GM19372 (cell line): ENCODE measurements around the gene BRI3BP.
"Not testable (repeated sequence)": the region's sequence is repeated elsewhere in the genome, so short reads cannot be mapped to it uniquely, and the experiment has no call there.

Experiments used
- ATAC-seq: cut with Tn5 transposase; IDR thresholded peaks from one replicate; pipeline ENCODE4 v1.9.1; 2021; ENCODE audit warnings: mild to moderate bottlenecking, low read depth, moderate library complexity; ENCODE audit not compliant: unreplicated experiment

The BRI3BP gene

DNA sequence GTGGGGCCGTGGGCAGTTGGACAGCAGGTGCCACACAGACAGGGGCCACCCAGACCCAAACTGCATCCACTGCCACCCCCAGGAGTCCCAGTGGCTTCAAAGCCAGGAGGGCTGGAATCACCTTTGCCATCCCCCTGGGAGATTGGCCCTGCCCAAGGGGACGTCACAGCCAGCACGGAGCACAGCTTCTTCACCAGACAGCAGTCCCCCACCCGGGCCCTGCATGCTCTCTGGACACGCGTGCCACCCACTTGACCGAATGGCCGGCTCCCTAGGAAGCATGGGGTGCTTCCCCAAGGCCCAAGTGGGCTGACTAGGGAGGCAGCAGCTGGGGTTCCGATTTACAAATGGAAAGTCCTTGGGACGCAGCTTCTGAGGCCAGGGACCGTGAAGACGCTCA is 21.8 kb upstream of the BRI3BP start:
- no peak for ATAC-seq

DNA sequence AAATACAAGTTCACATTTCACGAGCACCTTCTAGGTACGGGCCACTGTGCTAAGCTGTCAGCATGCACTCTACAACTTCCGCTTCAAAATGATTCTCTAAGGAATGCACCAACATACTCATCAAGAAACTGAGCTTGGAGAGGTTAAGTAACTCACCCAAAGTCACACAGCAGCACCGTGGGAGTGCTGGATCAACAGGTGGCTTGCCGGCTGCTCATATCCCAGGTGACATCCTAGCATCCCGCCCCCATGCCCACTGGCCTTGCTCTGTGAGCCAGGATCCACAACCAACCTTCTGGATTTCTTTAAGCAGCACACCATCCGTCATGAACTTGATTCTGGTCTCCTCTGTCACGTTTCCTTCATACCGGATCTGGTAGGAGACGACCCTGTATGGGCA is 21.2 kb upstream of the BRI3BP start:
- ATAC-seq, result no peak

DNA sequence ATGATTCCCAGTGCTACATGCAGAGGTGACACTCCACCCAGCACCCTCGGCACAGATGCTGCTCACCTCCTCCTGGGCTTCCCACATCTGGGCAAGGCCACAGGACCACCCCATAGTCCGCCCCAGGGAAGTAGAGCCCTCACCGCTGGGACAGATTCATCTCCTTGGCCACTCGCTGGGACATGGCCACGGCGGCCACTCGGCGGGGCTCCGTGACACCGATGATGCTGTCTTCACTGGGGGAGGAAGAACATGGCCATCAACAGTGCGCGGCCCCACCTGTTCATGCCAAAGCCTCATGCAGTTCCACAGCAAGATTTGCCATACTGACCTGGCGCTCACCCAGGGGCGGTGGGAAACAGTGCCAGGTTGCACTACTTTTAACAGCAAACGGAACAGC is 18.2 kb upstream of the BRI3BP start:
- no peak for ATAC-seq

DNA sequence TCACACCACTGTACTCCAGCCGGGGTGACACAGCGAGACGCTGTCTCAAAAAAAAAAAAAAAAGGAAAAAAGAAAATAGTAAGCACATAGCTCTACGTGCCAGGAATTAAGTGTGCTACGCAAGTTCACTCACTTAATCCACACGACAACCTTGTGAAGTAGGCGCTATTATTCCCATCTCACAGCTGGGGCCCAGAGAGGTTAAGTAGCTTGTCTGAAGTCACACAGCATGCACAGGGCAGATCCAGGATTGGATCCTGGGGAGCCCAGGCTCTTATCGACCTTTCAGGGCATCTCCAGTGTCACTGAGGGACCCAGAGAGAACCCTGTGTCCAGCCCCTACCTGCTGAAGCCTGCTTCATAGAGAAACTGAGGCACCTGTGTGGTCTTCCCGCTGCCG is 16.4 kb upstream of the BRI3BP start:
- no peak for ATAC-seq

DNA sequence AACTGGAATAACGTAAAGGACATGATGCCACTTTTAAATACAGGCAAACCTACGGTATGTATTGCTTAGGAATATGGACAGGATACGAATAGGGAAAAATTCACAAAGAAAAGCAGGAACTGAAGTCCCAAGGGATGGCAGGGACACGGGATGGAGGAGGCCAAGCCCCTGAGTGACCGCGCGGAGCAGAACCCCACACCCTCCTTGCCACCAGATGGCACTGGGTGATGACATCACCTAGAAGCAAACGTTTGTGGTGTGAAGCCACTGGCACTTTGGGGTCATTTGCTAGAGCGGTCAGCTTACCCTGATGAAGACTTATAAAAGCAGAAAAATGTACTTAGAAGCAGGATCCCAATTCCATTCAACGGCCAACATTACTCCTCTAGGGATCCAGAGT is 13.9 kb upstream of the BRI3BP start:
- ATAC-seq, result no peak

DNA sequence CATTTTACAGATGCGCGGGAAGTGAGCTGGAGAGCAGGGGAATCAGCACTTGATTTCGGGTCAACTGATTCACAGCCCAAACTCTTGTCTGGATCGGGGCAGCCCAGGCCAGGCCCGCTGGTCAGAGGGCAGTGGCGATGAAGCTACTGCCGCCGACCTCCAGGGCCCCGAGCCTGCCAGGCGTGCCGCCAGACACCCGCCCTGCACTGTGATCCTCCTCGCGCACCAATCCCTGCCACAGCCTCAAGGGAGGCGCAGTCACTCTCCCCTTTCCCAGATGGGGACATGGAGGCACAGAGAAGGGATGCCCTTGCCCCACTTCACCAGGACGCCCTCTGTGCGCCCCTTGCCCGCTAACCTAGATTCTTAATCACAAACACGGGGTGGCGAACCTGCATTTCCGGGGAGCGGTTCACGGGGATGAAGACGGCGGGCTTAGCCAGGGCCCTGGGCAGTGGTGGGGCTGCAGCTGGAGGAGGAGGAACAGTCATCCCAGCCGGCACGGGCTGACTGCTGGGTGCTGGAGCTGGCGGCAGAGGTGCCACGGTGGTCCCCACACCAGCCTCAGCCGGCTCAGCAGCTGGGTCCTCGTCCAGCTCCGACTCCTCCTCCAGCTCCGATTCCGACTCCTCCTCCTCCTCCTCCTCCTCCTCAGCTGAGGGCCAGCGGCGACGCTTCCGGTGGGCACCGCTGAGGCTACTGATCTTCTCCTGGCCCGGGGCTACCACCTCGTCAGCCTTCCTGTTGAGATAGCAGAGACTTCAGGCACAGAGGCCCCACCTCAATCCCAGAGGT is 13.2 kb upstream of the BRI3BP start:
- ATAC-seq, result no peak

DNA sequence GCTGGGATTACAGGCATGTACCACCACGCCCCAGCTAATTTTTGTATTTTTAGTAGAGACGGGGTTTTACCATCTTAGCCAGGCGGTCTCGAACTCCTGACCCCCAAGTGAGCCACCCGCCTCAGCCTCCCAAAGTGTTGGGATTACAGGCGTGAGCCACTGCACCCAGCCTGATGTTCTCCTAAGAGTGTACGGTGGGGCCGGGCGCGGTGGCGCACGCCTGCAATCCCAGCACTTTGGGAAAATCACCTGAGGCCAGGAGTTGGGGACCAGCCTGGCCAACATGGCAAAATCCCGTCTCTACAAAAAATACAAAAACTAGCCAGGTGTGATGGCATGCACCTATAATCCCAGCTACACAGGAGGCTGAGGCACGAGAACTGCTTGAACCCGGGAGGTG is 6.6 kb upstream of the BRI3BP start:
- ATAC-seq, result not testable (repeated sequence)

DNA sequence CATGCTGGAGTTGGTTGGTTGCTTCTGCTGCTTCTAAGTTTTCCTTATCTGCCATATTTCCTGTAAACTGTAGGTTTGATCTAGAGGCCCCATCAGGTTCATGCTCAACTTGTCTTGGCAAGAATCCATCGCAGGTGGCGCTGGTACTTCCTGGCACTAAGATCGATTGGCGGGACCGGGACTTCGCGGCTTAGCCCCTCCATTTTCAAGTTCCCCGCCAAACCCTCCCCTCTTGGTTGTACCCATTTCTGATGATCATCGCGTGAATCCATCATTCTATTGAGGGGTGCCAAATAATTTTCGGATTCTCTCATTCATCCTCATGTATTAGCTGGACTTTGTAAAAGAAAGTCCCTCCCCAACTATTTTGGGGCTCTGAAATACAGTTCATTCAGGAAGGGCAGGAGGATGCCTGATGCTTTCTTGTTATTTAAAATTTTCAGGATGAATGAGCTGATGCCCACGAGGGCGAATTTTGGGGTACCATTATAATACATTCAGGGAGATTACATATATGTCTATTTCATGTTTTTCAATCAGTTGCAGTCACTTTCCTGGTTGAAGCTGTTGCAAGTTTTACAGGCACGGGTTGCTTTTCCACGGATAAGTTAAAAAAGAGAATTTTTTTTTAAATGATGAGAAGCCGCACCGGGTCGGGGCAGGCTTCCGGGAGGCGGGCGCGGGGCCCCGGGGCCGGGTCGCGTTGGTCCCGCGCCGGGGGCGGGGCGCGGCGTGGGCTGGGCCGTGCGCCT is 395 bp upstream of the BRI3BP start:
- ATAC-seq, result no peak

DNA sequence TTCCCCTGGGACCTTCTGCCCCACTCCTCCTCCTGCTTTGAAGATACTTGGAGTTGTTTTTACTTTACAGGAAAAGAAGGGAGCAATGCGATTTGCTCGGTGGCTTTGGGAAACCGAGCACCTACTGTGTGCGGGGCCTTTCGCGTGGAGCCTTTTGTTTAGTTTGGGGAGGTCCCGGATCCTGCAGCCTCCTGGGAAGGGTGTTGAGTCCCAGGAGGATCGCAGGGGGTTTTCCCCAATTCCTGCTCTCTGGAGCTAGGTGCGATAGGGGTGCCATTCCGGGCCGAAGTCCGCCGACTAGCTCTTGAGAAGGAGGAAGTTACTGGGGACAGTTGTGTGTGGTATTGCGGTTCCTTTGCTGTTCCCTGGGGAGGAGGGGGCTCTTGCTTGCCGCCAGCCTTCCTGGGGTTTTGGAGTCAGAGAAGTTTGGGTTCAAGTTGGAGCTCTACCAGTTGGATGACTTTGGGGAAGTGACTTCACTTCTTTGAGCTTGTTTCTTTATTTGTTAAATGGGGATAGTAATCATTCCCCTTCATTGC is 1.1 kb downstream of the BRI3BP start:
- ATAC-seq, result peak; percentile 28

DNA sequence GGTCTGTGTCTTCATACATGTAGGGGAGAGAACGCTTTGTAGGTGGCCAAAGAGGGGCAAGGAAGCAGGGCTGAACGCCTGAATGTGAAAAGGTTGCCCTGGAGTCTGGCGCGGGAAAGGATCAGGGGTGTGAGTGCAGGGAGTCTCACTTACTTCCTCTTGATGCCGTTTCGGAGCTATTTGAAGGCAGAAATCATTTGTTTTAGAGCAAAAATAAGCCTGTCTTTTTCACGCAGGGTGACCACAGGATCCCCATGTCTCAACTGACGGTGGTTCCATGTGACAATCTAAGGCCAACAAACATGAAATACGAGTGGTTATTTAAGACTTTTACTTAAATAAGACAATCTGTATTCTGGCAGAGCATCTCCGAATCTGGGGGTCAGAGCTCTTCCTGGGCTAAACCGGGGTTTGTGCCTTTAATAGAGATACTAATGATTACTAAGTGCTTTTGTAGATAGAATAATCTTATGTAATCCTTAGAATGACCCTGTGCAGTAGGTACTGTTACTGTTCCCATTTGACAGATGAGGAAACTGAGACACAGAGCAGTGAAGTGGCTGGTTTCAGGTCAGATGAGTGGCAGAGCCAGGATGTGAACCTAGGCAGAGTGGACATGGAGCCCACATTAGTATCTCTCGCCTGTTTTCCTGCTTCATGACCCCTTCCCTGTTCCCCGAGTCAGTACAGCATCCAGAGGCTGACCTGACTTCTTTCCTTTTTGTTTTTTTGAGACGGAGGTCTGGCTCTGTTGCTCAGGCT is 1.9 kb downstream of the BRI3BP start:
- ATAC-seq, result no peak

DNA sequence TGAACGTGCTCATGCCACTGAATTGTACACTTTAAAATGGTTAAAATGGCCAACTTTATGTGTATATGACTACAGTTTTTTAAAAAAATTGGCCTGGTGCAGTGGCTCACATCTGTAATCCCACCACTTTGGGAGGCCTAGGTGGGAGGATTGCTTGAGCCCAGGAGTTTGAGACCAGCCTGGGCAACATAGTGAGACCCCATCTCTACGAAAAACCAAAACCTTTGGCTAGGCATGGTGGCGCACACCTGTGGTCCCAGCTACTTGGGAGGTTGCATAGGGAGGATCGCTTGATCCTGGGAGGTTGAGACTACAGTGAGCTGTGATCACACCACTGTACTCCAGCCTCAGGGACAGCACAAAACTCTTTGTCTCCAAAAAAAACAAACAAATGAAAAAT is 5.3 kb downstream of the BRI3BP start:
- no peak for ATAC-seq

DNA sequence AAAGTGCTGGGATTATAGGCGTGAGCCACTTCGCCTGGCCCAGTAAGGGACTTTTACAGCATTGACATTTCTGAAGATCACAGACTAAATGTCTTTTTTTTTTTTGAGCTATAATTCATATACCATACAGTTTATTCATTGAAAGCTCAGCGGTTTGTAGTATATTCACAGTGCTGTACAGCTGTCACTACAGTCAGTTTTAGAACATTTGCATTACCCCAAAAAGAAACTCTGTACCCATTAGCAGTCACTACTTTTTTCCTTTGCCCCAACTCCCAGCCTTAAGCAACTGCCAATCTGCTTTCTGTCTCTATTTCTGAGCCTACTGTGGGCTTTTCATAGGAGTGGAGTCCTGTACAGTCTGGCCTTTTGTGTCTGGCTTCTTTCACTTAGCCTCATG is 8.2 kb downstream of the BRI3BP start:
- no peak for ATAC-seq

DNA sequence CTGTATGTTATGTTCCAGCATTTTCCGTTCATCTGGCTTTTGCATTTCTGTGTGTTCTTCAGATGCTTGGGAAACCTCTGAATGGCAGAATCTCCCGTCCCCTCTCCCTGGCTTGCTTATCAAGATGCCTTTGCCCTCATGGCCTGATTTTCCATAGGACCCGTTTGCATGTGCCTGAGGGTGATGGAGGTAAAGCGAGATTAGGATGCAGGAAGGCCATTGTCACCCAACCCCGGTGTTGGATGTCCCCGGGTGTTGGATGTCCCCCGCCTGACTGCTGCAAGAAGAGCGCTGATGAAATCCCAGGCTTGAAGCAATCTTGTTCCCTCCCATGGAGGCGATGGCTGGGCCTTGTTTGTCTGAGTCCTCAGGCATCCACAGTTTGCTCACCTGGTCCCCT is 9.6 kb downstream of the BRI3BP start:
- no peak for ATAC-seq

DNA sequence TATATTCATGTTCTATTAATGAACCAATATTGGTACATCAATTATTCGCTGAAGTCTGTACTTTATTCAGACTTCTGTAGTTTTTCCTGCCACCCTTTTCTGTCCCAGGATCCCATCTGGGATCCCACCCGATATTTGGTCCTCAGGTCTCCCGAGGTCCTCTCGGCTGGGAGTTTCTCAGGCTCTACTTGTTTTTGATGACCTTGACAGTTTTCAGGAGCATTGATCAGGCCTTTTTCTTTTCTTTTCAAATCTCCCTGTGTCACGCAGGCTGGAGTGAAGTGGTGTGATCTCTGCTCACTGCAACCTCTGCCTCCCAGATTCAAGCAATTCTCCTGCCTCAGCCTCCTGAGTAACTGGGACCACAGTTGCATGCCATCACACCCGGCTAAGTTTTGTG is 11.2 kb downstream of the BRI3BP start:
- no peak for ATAC-seq

DNA sequence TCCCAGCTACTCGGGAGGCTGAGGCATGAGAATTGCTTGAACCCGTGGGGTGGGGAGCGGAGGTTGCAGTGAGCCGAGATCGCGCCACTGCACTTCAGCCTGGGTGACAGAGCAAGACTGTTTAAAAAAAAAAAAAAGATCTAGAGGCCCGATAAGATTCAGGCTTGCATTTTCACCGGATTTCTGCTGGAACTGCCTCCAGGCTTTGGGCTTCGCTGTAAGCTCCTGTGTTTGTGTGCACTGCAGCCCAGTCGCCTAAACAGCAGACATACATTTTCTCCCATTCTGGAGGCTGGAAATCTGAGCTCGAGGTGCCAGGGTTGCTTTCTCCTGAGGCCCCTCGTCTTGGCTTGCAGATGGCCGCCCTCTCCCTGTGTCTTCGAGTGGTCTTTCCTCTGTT is 12.2 kb downstream of the BRI3BP start:
- ATAC-seq, result no peak

DNA sequence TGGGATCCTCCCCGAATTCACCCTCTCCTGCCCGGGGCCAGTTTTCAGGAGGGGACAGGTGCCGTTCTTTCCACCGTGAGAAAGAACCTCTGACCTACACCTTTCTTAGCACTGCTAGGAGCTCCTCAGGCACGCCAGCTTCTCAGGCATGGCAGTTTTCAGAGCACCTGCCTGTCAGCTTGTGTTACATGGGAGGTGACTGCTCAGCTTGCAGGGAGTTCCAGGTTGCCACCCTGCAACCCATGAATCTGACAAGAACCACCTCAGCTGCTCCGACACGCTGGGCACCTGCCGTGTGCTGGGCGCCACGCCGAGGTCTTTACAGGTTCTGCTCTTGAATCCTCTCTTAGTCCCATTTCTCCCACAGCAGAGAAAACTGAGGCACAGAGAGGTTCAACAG is 12.9 kb downstream of the BRI3BP start:
- ATAC-seq, result no peak

DNA sequence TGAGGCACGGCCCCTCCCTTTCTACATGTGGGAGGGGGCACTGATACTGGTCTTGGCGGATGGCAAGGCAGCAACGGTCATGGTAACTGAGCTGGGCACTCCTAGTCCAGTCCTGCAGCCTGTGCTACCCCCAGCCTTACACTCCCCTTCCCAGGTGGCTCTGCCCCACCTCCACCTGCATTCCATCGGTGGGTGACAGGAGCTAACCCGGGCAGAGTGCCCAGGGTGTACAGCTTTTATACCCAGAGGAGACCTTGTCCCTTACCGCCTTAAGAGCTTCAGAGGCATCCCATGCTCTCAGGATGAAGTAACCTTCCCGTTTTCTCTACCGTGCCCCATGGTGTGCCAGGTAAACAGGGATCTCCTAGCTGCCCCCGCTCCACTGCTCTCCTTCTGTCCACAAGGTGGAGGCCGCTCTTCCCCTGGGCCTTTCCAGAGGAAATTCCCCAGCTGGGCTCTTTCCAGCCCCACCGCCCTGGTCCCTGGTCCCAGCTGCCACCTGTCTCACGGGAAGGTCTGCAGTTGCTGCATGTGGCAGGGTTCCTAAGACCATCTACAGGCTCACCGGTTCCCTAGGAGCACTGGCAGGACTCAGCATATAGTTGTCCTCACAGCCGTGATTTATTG is 20.5 kb downstream of the BRI3BP start:
- ATAC-seq, result no peak

DNA sequence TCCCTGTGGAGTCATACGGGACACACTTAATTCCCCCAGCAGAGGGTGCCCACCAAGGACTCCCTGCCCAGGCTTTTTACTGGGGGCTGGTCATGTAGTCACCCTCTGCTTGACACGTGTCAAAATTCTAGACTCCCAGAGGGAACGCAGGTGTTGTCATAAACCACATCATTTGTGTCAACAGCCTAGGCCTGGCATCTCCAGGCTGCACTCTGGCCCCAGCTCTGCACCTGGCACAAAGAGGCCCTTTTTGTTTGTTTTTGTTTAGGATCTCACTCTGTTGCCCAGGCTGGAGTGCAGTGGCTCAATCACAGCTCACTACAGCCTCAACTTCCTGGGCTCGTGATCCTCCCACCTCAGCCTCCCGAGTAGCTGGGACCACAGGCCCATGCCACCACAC is 21.1 kb downstream of the BRI3BP start:
- no peak for ATAC-seq

DNA sequence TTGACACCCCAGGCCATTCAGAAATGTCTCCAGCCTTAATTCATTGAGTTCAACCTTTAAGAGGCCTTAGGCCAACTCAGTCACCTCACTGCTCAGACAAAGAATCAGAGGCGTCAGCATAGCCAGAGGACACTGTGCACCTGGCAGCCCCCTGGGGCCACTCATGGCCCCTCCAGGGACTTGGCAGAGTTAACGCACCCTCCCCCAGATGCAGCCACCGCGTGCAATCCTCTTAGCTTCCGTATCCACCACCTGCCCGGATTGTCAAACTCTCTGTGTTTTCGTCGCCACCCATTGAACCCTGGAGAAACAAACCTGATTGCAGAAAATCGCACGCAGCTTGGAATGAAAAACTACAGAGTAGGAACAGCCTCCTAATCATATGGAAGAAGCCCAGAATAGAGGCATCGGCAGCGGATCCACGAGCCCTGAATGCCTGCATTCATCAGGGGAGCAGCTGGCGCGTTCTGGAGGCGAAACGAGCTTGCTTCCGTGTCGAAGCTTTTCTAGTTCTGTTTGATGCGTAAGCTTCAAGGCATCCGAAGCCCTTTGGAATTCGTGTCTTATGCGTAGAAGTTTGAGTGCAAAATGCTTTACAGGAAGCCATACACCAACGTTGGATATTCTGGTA is 22.4 kb downstream of the BRI3BP start:
- ATAC-seq, result no peak

DNA sequence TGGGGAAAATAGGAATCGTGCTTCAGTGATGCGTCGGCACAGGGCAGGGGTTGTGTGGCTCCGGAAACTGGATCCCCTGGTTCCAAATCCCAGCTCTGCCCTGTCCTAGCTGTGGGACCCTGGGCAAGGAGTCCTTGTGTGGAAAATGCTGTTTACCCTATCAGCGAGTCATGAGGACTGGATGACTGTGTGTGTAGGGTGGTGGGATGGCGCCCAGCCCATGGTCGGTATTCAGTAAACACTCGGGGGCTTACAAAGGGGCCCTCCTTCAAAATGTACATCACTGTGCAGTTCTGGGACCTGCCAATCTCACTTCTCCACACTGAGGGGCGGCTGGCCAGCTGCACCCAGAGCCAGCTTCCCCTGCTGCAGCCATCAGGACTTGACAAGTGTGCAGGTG is 24.4 kb downstream of the BRI3BP start:
- no peak for ATAC-seq
